Measurements from ENCODE around the gene PTPN6. TPM values are rescaled to one million over a fixed set of nuclear protein-coding genes. Genes with fewer than 3 reads are reported as not detected.

Gene PTPN6
- total and polyA plus RNA-seq, 9 of the 15 experiments (the other 6 are each of a cell fraction or from before 2014, with no cell fraction given): 1.5 to 5.1 (median 3.9) TPM

GRCh38 chr12:6959058-6959804 is 8.1 kb downstream of the PTPN6 start:
- H3K9ac ChIP-seq (ENCODE audit: insufficient read depth in 1 of 2, low read depth in 2 of 2, low read length in 2 of 2): peak overlapping the region in 1 of 2 experiments; percentile 61; a peak in 1 of 4 replicates
- no peaks in the 10 kb centered on the region for H3K9me1 ChIP-seq (ENCODE audit: control insufficient read depth, insufficient read depth, low read length)
- H3K27me3 ChIP-seq (ENCODE audit: control insufficient read depth in 2 of 2, insufficient read depth in 2 of 2, low read length in 2 of 2): no peaks in the 10 kb centered on the region
- POLR2A ChIA-PET: interaction anchor here (0.7 to 8.0 kb wide), 2 partner anchors 14 to 90 kb away, joined by 4 to 98 read pairs; partner anchors contain the start of genes C12orf57 and RNU7-1
- H3K4me1 ChIP-seq (replicated peaks in 1 of 2; ENCODE audit: control insufficient read depth in 2 of 2, insufficient read depth in 2 of 2, low read length in 2 of 2): peaks cover 28 to 70% of the 10 kb centered on the region in 2 experiments
- TF ChIP-seq, protein P1, sequence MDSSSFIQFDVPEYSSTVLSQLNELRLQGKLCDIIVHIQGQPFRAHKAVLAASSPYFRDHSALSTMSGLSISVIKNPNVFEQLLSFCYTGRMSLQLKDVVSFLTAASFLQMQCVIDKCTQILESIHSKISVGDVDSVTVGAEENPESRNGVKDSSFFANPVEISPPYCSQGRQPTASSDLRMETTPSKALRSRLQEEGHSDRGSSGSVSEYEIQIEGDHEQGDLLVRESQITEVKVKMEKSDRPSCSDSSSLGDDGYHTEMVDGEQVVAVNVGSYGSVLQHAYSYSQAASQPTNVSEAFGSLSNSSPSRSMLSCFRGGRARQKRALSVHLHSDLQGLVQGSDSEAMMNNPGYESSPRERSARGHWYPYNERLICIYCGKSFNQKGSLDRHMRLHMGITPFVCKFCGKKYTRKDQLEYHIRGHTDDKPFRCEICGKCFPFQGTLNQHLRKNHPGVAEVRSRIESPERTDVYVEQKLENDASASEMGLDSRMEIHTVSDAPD (CRISPR knock-in tag; IDR thresholded peaks at IDR 0.05): no peak
- TF ChIP-seq SMAD1 (IDR thresholded peaks at IDR 0.05; ENCODE audit: low read depth, low read length, partially characterized antibody) (no peak), PYGO2 (tag; IDR thresholded peaks at IDR 0.05) (no peak), ZNF668 (CRISPR knock-in tag; IDR thresholded peaks at IDR 0.05) (no peak), CREB1 (IDR thresholded peaks at IDR 0.05) (no peak), CREB1 (CRISPR knock-in tag; IDR thresholded peaks at IDR 0.05) (no peak), SIN3A (IDR thresholded peaks at IDR 0.05; ENCODE audit: borderline replicate concordance in 2 of 2, control insufficient read depth in 1 of 2, low read depth in 2 of 2, low read length in 2 of 2) (no peak), CREM (IDR thresholded peaks at IDR 0.05; ENCODE audit: low read depth) (peak; percentile 33; the same call in 1 of the 2 replicates), TBP (optimal IDR thresholded peaks at IDR 0.05; ENCODE audit: low read depth, low read length) (no peak), SPI1 (IDR thresholded peaks at IDR 0.05; ENCODE audit: borderline replicate concordance, low read depth, low read length) (peak; percentile 87), POLR2G (IDR thresholded peaks at IDR 0.05; ENCODE audit: low read depth, low read length) (0 out of 2 replicates have a peak, but pooled peaks have one; percentile 5), CEBPG (CRISPR knock-in tag; IDR thresholded peaks at IDR 0.05) (no peak), CEBPG (tag; conservative IDR thresholded peaks at IDR 0.05 in 1 of 2, IDR thresholded peaks at IDR 0.05 in 1 of 2) (no peak)
- TF ChIP-seq, protein P2, sequence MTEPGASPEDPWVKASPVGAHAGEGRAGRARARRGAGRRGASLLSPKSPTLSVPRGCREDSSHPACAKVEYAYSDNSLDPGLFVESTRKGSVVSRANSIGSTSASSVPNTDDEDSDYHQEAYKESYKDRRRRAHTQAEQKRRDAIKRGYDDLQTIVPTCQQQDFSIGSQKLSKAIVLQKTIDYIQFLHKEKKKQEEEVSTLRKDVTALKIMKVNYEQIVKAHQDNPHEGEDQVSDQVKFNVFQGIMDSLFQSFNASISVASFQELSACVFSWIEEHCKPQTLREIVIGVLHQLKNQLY (CRISPR knock-in tag; conservative IDR thresholded peaks at IDR 0.05): no peak
- no peak overlapping the region for H3K4me3 ChIP-seq
- 65% methylated on average over 18 of the region's 24 CpGs for WGBS (ENCODE audit: insufficient coverage, low coverage, missing lambda C conversion rate)
- H3K27ac ChIP-seq (ENCODE audit: extremely low read depth, low read depth, low read length): no peak overlapping the region
- no peaks in the 10 kb centered on the region for H3K9me3 ChIP-seq (replicated peaks; ENCODE audit: control insufficient read depth, insufficient read depth, low read depth, low read length)
- no peaks in the 10 kb centered on the region for H4K20me1 ChIP-seq (replicated peaks; ENCODE audit: control insufficient read depth, insufficient read depth, low read length)
- H2AFZ ChIP-seq (ENCODE audit: low read depth, low read length): no peak overlapping the region
- CTCF ChIA-PET (ENCODE audit: low intra/inter-chr PET ratio): interaction anchor here (1.4 kb wide), 1 partner anchor 36 kb away, joined by 4 read pairs; no protein-coding TSS in a partner anchor
- in situ Hi-C loops (cut with MboI) (no loop called here), intact Hi-C loops (cut with micrococcal nuclease) (no loop called here)
- DNase-seq (ENCODE audit: extremely low read depth in 1 of 4, low spot score in 3 of 4) (no peak), FAIRE-seq (no peak), ATAC-seq (no peak)
- H3K36me3 ChIP-seq (ENCODE audit: control insufficient read depth, insufficient read depth, low read length): no peaks in the 10 kb centered on the region
- no peak overlapping the region for H3K4me2 ChIP-seq (ENCODE audit: insufficient read depth, low read length)
- H3K79me2 ChIP-seq (ENCODE audit: control insufficient read depth, insufficient read depth, low read length): peaks cover 10% of the 10 kb centered on the region; the same call in 2 of the 3 replicates
- BruUV-seq (replicated peaks): no TSS peak

All from K562 (cell line).